Measurements from ENCODE around the gene CTBP2.

CTBP2 gene

GRCh38 chr10:125137601-125138438 lies 22.5 kb downstream of the CTBP2 start:
- no peak for TF ChIP-seq EGR1 (IDR thresholded peaks at IDR 0.05)
- TF ChIP-seq YY1 (IDR thresholded peaks at IDR 0.05; ENCODE audit: low read depth): no peak
- no peak for TF ChIP-seq TAF1 (IDR thresholded peaks at IDR 0.05; ENCODE audit: low read depth)
- TF ChIP-seq RAD21 (IDR thresholded peaks at IDR 0.05; ENCODE audit: low read depth): no peak
- no peak for TF ChIP-seq CREB1 (IDR thresholded peaks at IDR 0.05; ENCODE audit: low read depth)
- TF ChIP-seq NFIC (IDR thresholded peaks at IDR 0.05): peak; percentile 38; the same call in 1 of the 2 replicates

GRCh38 chr10:125136087-125136486 lies 24.3 kb downstream of the CTBP2 start:
- TF ChIP-seq EP300 (IDR thresholded peaks at IDR 0.05; ENCODE audit: borderline replicate concordance) (no peak), ZBTB7A (IDR thresholded peaks at IDR 0.05; ENCODE audit: low read depth) (no peak), USF1 (IDR thresholded peaks at IDR 0.05) (no peak), CREB1 (IDR thresholded peaks at IDR 0.05; ENCODE audit: low read depth) (no peak), REST (IDR thresholded peaks at IDR 0.05; ENCODE audit: low read depth) (no peak), TEAD4 (IDR thresholded peaks at IDR 0.05) (no peak), CEBPB (IDR thresholded peaks at IDR 0.05) (no peak), RAD21 (IDR thresholded peaks at IDR 0.05; ENCODE audit: low read depth) (no peak), EGR1 (IDR thresholded peaks at IDR 0.05) (no peak), TAF1 (IDR thresholded peaks at IDR 0.05; ENCODE audit: low read depth) (no peak), FOXM1 (IDR thresholded peaks at IDR 0.05; ENCODE audit: borderline replicate concordance, low read depth) (no peak), YY1 (IDR thresholded peaks at IDR 0.05; ENCODE audit: low read depth) (no peak), TCF12 (IDR thresholded peaks at IDR 0.05; ENCODE audit: low read depth) (no peak)

GRCh38 chr10:125135771-125136035 lies 24.7 kb downstream of the CTBP2 start:
- TF ChIP-seq ZBTB7A (IDR thresholded peaks at IDR 0.05; ENCODE audit: low read depth): no peak
- no peak for TF ChIP-seq EGR1 (IDR thresholded peaks at IDR 0.05)
- no peak for TF ChIP-seq CEBPB (IDR thresholded peaks at IDR 0.05)
- TF ChIP-seq MAX (IDR thresholded peaks at IDR 0.05): no peak
- TF ChIP-seq TAF1 (IDR thresholded peaks at IDR 0.05; ENCODE audit: low read depth): no peak
- no peak for TF ChIP-seq TEAD4 (IDR thresholded peaks at IDR 0.05)
- no peak for TF ChIP-seq NFIC (IDR thresholded peaks at IDR 0.05)
- TF ChIP-seq TCF12 (IDR thresholded peaks at IDR 0.05; ENCODE audit: low read depth): no peak
- no peak for TF ChIP-seq REST (IDR thresholded peaks at IDR 0.05; ENCODE audit: low read depth)
- no peak for TF ChIP-seq USF1 (IDR thresholded peaks at IDR 0.05)
- no peak for TF ChIP-seq CREB1 (IDR thresholded peaks at IDR 0.05; ENCODE audit: low read depth)
- TF ChIP-seq FOXM1 (IDR thresholded peaks at IDR 0.05; ENCODE audit: borderline replicate concordance, low read depth): no peak

- TF ChIP-seq NFIC (IDR thresholded peaks at IDR 0.05) (no peak), YY1 (IDR thresholded peaks at IDR 0.05; ENCODE audit: low read depth) (no peak)
Measured at GRCh38 chr10:125134916-125135770, 25.2 kb downstream of the CTBP2 start.

- TF ChIP-seq ZBTB7A (IDR thresholded peaks at IDR 0.05; ENCODE audit: low read depth) (no peak), EGR1 (IDR thresholded peaks at IDR 0.05) (no peak), EP300 (IDR thresholded peaks at IDR 0.05; ENCODE audit: borderline replicate concordance) (no peak), REST (IDR thresholded peaks at IDR 0.05; ENCODE audit: low read depth) (no peak), USF1 (IDR thresholded peaks at IDR 0.05) (no peak), CREB1 (IDR thresholded peaks at IDR 0.05; ENCODE audit: low read depth) (no peak), RAD21 (IDR thresholded peaks at IDR 0.05; ENCODE audit: low read depth) (no peak), TAF1 (IDR thresholded peaks at IDR 0.05; ENCODE audit: low read depth) (no peak), MAX (IDR thresholded peaks at IDR 0.05) (no peak), NFIC (IDR thresholded peaks at IDR 0.05) (no peak), CEBPB (IDR thresholded peaks at IDR 0.05) (no peak), YY1 (IDR thresholded peaks at IDR 0.05; ENCODE audit: low read depth) (no peak), TCF12 (IDR thresholded peaks at IDR 0.05; ENCODE audit: low read depth) (no peak), TEAD4 (IDR thresholded peaks at IDR 0.05) (no peak), FOXM1 (IDR thresholded peaks at IDR 0.05; ENCODE audit: borderline replicate concordance, low read depth) (no peak)
Measured at GRCh38 chr10:125134483-125134848, 25.9 kb downstream of the CTBP2 start.

Measured in Ishikawa (cell line).